Inferior parietal cortex (tissue), 1 donor: ENCODE data around the gene USP6.
"Not testable (repeated sequence)": the region's sequence is repeated elsewhere in the genome, so short reads cannot be mapped to it uniquely, and the experiment has no call there.

Experiments used
- DNase-seq: peaks from one replicate; pipeline ENCODE4 v3.0.0-alpha.2; 2016; ENCODE audit errors: extremely low spot score

Gene USP6

GRCh38 chr17:5191541-5192417 is 75.9 kb downstream of the USP6 start, which contains the start of gene ZNF594:
Gene ZNF594 (minus strand): TSS chr17:5191868. CDS start chr17:5184256, 7,612 bp downstream.
- peak; percentile 93 for DNase-seq

DNA sequence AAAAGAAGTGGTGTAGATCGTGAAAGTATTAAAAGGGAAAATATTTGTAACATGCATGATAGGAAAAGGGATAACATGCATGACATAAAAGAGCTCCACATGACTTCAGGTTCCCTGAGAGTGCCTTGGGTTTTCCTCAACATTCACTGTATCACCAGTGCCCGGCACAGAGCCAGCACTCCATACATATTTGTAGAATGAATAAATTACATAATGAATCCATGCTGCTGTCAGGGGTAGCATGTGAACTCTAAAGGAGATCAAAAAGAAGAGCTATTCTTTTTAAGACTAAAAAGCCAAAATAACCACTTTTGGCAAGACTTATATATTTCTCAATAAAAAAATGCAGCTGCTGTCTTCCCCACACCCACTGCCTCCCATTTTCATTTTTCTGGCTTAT is 78.5 kb downstream of the USP6 start:
- DNase-seq, result peak; percentile 18

DNA sequence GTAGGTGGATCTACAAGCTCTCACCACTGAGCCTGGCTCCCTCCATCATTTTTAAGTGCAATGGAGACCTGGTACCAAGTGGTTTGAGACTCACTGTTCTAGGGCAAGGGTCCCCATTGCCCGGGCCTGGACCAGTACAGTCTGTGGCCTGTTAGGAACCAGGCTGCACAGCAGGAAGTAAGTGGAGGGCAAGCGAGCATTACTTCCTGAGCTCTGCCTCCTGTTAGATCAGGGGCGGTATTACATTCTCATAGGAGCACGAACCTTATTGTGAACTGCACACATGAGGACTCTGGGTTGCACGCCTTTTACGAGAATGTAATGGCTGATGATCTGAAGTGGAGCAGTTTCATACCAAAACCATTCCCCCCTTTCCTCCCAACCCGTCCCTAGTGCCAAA is 82.6 kb downstream of the USP6 start:
- no peak for DNase-seq

- DNase-seq, result no peak
Observed at GRCh38 chr17:5200360-5200759, 84.5 kb downstream of the USP6 start.

DNA sequence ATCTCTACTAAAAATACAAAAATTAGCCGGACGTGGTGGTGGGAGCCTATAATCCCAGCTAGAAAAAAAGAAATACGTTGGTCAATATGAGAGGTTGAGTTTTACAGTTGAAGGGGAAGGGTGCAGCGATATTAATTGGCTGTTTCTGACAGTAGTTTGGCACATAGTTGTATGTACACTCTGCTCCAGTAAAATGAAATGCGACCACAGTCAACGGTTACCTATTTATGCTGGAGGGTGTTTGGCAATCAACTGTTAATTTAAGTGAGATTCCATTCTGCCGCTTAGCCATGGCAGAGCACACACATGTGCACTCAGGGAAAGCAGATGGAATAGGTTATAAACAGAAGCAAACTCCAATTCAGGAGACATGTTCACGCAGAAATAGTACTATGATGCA is 85.2 kb downstream of the USP6 start:
- DNase-seq, result no peak

DNA sequence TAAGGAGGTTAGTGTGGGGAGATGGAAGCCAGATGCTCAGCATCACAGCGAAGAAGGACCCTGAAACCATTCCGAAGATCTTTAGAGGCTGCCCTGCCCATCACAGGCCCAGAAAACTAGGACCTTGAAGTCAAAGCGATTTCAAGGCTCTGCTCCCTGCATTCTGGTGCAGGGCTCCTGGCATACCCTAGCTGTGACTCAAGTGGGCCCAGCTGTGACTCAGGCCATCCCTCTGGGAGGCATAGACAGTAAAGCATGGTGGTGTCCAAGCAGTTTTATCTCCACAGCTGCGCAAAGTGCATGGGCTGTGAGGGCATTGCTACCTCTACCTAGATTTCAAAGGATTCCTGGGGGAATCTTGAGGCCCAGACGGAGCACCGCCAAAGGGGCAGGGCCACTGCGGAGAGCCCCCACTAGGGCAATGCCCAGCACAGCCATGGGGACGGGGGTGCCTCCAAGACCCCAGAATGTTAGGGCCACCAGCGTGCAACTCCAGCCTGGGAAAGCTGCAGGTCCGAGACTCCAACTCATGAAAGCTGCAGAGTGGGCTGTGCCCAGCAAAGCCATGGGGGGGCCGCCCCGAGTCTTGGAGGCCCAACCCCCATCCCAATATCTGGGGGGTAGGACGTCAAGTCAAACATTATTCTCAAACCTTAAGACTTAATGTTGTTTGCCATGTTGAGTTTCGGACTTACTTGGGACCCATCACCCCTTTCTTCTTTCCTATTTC is 87.5 kb downstream of the USP6 start:
- DNase-seq, result no peak

- DNase-seq, result no peak
Observed at GRCh38 chr17:5203908-5204294, 88.1 kb downstream of the USP6 start.

GRCh38 chr17:5209396-5209795 is 93.6 kb downstream of the USP6 start:
- DNase-seq, result no peak

DNA sequence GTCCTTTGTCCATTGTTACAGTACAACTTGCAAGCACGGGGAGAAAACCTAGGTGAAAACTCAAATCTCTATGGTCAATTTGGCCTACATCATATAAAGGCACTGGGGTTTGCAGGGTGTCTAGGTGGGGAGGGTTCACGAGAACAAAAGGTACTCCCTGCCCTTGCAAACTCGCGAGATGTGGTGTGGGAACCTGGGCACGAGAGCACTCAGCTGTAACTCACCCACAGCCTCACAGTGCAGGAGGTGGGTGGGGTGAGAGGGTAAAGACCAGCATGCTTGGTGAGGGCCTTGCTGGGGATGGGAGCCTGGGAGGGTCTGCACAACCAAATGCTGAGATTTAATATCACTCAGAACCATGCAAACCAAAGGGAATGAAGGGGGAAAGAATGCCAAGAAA is 94.3 kb downstream of the USP6 start:
- DNase-seq, result no peak

- DNase-seq, result no peak
Observed at GRCh38 chr17:5210614-5211252, 94.9 kb downstream of the USP6 start.

GRCh38 chr17:5211458-5211857 is 95.6 kb downstream of the USP6 start:
- DNase-seq, result no peak

DNA sequence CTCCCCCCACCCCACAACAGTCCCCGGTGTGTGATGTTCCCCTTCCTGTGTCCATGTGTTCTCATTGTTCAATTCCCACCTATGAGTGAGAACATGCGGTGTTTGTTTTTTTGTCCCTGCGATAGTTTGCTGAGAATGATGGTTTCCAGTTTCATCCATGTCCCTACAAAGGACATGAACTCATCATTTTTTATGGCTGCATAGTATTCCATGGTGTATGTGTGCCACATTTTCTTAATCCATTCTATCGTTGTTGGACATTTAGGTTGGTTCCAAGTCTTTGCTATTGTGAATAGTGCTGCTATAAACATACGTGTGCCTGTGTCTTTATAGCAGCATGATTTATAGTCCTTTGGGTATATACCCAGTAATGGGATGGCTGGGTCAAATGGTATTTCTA is 101.7 kb downstream of the USP6 start:
- not testable (repeated sequence) for DNase-seq

DNA sequence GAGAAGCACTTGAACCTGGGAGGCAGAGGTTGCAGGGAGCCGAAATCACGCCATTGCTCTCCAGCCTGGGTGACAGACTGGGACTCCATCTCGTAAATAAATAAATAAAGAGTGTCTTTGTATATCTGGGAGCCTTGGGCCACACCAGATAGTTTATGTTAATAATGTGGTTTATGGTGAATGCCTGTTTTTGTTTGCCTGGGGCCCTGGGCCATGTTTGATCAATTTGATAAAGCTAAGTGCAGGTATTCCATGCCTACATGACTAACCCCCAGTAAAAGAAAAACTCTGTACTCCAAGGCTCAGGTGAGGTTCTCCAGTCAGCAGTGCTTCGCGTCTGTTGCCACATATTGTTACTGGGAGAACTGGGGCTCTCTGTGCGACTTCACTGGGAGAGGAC is 103.7 kb downstream of the USP6 start:
- no peak for DNase-seq

DNA sequence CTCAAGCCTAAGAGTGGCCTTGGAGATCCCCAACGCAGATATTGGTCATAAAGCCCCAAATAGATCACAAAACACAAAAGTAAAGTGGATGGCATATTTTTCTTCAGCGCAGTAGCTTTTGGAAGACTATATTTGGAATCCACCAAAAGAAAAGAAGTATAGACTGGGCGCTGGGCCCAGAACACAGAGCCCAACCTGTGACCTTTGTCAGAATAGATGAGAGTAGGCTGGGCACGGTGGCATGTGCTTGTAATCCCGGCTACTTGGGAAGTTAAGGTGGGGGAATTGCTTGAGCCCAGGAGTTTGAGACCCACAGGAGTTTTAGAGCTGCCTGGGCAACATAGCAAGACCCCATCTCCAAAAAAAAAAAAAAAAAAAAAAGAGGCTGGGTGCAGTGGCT is 104.2 kb downstream of the USP6 start:
- DNase-seq, result no peak

DNA sequence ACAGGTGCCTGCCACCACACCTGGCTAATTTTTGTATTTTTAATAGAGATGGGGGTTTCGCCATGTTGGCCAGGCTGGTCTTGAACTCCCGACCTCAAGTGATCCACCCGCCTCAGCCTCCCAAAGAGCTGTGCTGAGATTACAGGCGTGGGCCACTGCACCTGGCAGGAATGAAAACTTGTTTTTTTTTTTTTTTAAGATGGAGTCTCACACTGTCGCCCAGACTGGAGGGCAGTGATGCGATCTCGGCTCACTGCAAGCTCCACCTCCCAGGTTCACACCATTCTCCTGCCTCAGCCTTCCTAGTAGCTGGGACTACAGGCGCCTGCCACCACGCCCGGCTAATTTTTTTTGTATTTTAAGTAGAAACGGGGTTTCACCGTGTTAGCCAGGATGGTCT is 106.1 kb downstream of the USP6 start:
- not testable (repeated sequence) for DNase-seq
